ENCODE results near the gene VPS51. TPM values are rescaled to one million over a fixed set of nuclear protein-coding genes. Genes with fewer than 3 reads are reported as not detected.

VPS51 gene
- total and polyA plus RNA-seq, 2 of the 13 experiments (the other 11 are each of a cell fraction or from before 2014, with no cell fraction given), result 76.3 to 90.6 TPM

DNA sequence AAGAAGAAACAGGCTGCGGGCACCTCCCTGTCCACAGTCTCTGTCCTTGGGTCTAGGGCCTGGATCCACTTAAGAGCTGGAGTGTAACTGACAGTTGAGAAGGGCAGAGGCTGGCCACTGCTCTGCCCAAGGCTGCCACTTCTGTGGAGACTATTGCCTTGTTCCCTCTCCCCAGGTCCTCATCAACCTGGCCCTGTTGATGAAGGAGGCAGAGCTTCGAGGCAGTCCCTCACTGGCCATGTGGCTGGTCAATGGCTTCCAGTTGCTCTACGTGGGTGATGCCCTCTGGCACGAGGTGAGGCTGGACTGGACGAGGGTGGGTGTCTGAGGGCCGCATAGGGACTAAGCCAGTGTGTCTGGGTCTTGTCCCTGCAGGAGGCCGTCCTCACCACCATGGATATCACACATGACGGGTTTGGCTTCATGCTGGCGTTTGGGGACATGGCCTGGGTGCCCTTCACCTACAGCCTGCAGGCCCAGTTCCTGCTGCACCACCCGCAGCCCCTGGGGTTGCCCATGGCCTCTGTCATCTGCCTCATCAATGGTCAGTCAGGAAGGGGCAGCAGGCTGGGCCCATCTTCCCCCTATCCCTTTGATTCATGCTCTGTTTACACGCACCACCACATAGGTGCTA lies 18.6 kb downstream of the VPS51 start (continued):
- TF ChIP-seq, protein P1, sequence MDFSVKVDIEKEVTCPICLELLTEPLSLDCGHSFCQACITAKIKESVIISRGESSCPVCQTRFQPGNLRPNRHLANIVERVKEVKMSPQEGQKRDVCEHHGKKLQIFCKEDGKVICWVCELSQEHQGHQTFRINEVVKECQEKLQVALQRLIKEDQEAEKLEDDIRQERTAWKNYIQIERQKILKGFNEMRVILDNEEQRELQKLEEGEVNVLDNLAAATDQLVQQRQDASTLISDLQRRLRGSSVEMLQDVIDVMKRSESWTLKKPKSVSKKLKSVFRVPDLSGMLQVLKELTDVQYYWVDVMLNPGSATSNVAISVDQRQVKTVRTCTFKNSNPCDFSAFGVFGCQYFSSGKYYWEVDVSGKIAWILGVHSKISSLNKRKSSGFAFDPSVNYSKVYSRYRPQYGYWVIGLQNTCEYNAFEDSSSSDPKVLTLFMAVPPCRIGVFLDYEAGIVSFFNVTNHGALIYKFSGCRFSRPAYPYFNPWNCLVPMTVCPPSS (IDR thresholded peaks at IDR 0.05), result no peak

DNA sequence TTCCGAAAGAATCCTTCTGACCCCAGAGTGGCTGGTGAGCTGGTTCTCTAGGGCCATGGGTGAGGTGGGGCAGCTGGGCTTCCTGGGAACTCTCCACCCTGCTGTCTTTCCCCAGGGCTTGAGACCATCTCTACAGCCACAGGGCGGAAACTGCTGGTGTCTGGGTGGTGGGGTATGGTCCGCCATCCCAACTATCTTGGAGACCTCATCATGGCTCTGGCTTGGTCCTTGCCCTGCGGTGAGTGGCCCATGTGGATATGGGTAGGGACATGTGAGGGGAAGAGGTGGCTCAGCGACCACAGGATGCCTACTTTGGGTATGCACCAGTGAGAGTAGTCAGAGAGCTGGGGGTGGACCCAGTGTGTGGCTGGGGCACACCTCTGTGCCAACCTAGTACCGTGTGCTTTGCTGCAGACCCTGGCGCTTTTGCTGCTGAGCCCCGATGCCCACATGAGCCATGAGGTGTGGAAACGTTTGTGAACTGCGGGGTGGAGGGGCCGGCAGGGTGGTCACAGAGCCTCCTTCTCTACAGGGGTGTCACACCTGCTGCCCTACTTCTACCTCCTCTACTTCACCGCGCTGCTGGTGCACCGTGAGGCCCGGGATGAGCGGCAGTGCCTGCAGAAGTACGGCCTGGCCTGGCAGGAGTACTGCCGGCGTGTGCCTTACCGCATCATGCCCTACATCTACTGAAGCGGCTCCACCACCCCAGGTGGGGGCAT lies 19.5 kb downstream of the VPS51 start:
- ChIA-PET POLR2A (no interaction called here), CTCF (ENCODE audit: low intra/inter-chr PET ratio, low total read pairs) (no interaction called here)
- no peak overlapping the region for H3K4me3 ChIP-seq (replicated peaks in 1 of 3; ENCODE audit: insufficient read depth in 1 of 3, low read depth in 2 of 3, low read length in 3 of 3)
- BruUV-seq (replicated peaks), result no TSS peak
- H3K4me1 ChIP-seq (ENCODE audit: insufficient read depth, low read length), result peaks cover 44% of the 10 kb centered on the region
- DNase-seq (ENCODE audit: low spot score) (no peak), ATAC-seq (no peak), FAIRE-seq (no peak)
- H3K27me3 ChIP-seq (ENCODE audit: control insufficient read depth in 1 of 2, insufficient read depth in 2 of 2, low read length in 2 of 2), result no peaks in the 10 kb centered on the region
- H3K79me2 ChIP-seq (ENCODE audit: insufficient read depth, low read length), result peaks cover 12% of the 10 kb centered on the region
- intact Hi-C loops (cut with micrococcal nuclease; ENCODE audit: unreplicated experiment), result loop anchor here (2.0 kb wide), 1 partner anchor 51 kb away; no protein-coding TSS in a partner anchor
- H3K9me3 ChIP-seq (ENCODE audit: low read length), result no peaks in the 10 kb centered on the region
- no peak overlapping the region for H3K9ac ChIP-seq (ENCODE audit: insufficient read depth, low read depth, low read length)
- H4K20me1 ChIP-seq (ENCODE audit: insufficient read depth, low read length), result no peaks in the 10 kb centered on the region
- 98% methylated on average over 13 of the region's 21 CpGs for WGBS (ENCODE audit: low lambda C conversion rate)
- no peak overlapping the region for H2AFZ ChIP-seq (ENCODE audit: low read length)
- no peak overlapping the region for H3K4me2 ChIP-seq (ENCODE audit: low read depth, low read length)
- H3K36me3 ChIP-seq (replicated peaks in 1 of 2; ENCODE audit: control insufficient read depth in 1 of 2, insufficient read depth in 2 of 2, low read length in 2 of 2), result peaks cover 3 to 18% of the 10 kb centered on the region in 2 experiments; a peak in 4 of 5 replicates
- H3K27ac ChIP-seq (ENCODE audit: extremely low read length, insufficient read depth, low read length), result no peak overlapping the region
- in situ Hi-C loops (cut with HindIII; ENCODE audit: extremely low pct_ligation_motif_present, low pct_unique_long_range_greater_than_20kb), result no loop called here
- TF ChIP-seq SNRNP70 (IDR thresholded peaks at IDR 0.05; ENCODE audit: low read depth, low read length), result no peak
- TF ChIP-seq NRL (CRISPR knock-in tag; IDR thresholded peaks at IDR 0.05; ENCODE audit: borderline replicate concordance), result no peak
- peak; percentile 44; the same call in 1 of the 2 replicates for TF ChIP-seq POLR2AphosphoS2 (IDR thresholded peaks at IDR 0.05; ENCODE audit: low read depth, low read length)
- TF ChIP-seq ZNF34 (CRISPR knock-in tag; IDR thresholded peaks at IDR 0.05; ENCODE audit: borderline replicate concordance), result no peak
- no peak for TF ChIP-seq ATF7-NPFF (CRISPR knock-in tag; IDR thresholded peaks at IDR 0.05; ENCODE audit: low read depth)
- TF ChIP-seq ZNF10 (CRISPR knock-in tag; IDR thresholded peaks at IDR 0.05; ENCODE audit: borderline replicate concordance, low read depth), result no peak
- no peak for TF ChIP-seq RARG (CRISPR knock-in tag; IDR thresholded peaks at IDR 0.05; ENCODE audit: low read depth)
- no peak for TF ChIP-seq HOXA3 (CRISPR knock-in tag; IDR thresholded peaks at IDR 0.05)
- no peak for TF ChIP-seq ZNF180 (CRISPR knock-in tag; IDR thresholded peaks at IDR 0.05; ENCODE audit: borderline replicate concordance, low read depth)
- no peak for TF ChIP-seq CHD2 (IDR thresholded peaks at IDR 0.05; ENCODE audit: low read depth, low read length)
- TF ChIP-seq, protein P2, sequence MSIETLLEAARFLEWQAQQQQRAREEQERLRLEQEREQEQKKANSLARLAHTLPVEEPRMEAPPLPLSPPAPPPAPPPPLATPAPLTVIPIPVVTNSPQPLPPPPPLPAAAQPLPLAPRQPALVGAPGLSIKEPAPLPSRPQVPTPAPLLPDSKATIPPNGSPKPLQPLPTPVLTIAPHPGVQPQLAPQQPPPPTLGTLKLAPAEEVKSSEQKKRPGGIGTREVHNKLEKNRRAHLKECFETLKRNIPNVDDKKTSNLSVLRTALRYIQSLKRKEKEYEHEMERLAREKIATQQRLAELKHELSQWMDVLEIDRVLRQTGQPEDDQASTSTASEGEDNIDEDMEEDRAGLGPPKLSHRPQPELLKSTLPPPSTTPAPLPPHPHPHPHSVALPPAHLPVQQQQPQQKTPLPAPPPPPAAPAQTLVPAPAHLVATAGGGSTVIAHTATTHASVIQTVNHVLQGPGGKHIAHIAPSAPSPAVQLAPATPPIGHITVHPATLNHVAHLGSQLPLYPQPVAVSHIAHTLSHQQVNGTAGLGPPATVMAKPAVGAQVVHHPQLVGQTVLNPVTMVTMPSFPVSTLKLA (IDR thresholded peaks at IDR 0.05), result peak; percentile 43; the same call in 1 of the 2 replicates
- no peak for TF ChIP-seq ZKSCAN8 (CRISPR knock-in tag; IDR thresholded peaks at IDR 0.05; ENCODE audit: borderline replicate concordance)
- TF ChIP-seq PITX1 (CRISPR knock-in tag; IDR thresholded peaks at IDR 0.05), result no peak
- TF ChIP-seq BRCA1 (CRISPR knock-in tag; IDR thresholded peaks at IDR 0.05), result no peak
- TF ChIP-seq HDAC6 (IDR thresholded peaks at IDR 0.05; ENCODE audit: low read depth, low read length), result no peak
- TF ChIP-seq TCF7 (IDR thresholded peaks at IDR 0.05; ENCODE audit: low read depth), result no peak
- TF ChIP-seq SATB2 (CRISPR knock-in tag; IDR thresholded peaks at IDR 0.05), result no peak
- TF ChIP-seq POLR2A (IDR thresholded peaks at IDR 0.05; ENCODE audit: insufficient read depth in 1 of 2, low read depth in 2 of 2, low read length in 2 of 2), result peak in 1 of 2 experiments; percentile 30; a peak in 1 of 4 replicates
